Measurements from ENCODE around the gene INPP5J. TPM values are rescaled to one million over a fixed set of nuclear protein-coding genes. Genes with fewer than 3 reads are reported as not detected.
A peak's percentile ranks its signal among the peaks of the same experiment; 100 is the strongest.
"Not testable (repeated sequence)": the region's sequence is repeated elsewhere in the genome, so short reads cannot be mapped to it uniquely, and the experiment has no call there.

The INPP5J gene
- polyA plus RNA-seq (2013, experiment 1 of 2): 4.0 TPM
- polyA plus RNA-seq (2013, experiment 2 of 2): 4.2 TPM

GRCh38 chr22:31122532-31123291, at the start of gene INPP5J:
TSS of gene INPP5J (plus strand) at chr22:31122966. CDS start at chr22:31123015, 49 bp downstream.
- Histone ChIP-seq H3K36me3 (ENCODE audit: control insufficient read depth, insufficient read depth, low read length) (no peaks in the 10 kb centered on the region), H3K9me3 (ENCODE audit: control insufficient read depth, low read length) (no peaks in the 10 kb centered on the region), H3K4me1 (ENCODE audit: control insufficient read depth, insufficient read depth, low read length, poor library complexity, severe bottlenecking) (peaks cover 7% of the 10 kb centered on the region), H3K27ac (ENCODE audit: low read depth, low read length, severe bottlenecking) (no peak within 1 kb of the TSS), H3K4me3 (ENCODE audit: extremely low read depth, insufficient read depth, low read length, poor library complexity, severe bottlenecking) (peak within 1 kb of the TSS; percentile 52)
- 20 to 33% methylated on average over 7 to 8 of the region's 10 CpGs for WGBS, 2 experiments (ENCODE audit: insufficient coverage in 2 of 2)

- 94% methylated on average over 7 of the region's 9 CpGs; no CpG with 5 or more reads in 1 of the 2 experiments for WGBS, 2 experiments (ENCODE audit: insufficient coverage in 2 of 2)
- not testable (repeated sequence) for H3K4me1 ChIP-seq (ENCODE audit: control insufficient read depth, insufficient read depth, low read length, poor library complexity, severe bottlenecking)
Measured at GRCh38 chr22:31073125-31073524, 49.6 kb upstream of the INPP5J start.

GRCh38 chr22:31073545-31074145, 49.1 kb upstream of the INPP5J start:
- WGBS, 2 experiments (ENCODE audit: insufficient coverage in 2 of 2): 90 to 94% methylated on average over 2 of the region's 5 CpGs
- not testable (repeated sequence) for H3K4me3 ChIP-seq (ENCODE audit: extremely low read depth, insufficient read depth, low read length, poor library complexity, severe bottlenecking); H3K9me3 ChIP-seq (ENCODE audit: control insufficient read depth, low read length); H3K36me3 ChIP-seq (ENCODE audit: control insufficient read depth, insufficient read depth, low read length); H3K27ac ChIP-seq (ENCODE audit: low read depth, low read length, severe bottlenecking); H3K4me1 ChIP-seq (ENCODE audit: control insufficient read depth, insufficient read depth, low read length, poor library complexity, severe bottlenecking)

More at GRCh38 chr22:31073125-31073524, 49.6 kb upstream of the INPP5J start:
- H3K4me3 ChIP-seq (ENCODE audit: extremely low read depth, insufficient read depth, low read length, poor library complexity, severe bottlenecking); H3K9me3 ChIP-seq (ENCODE audit: control insufficient read depth, low read length); H3K36me3 ChIP-seq (ENCODE audit: control insufficient read depth, insufficient read depth, low read length); H3K27ac ChIP-seq (ENCODE audit: low read depth, low read length, severe bottlenecking): not testable (repeated sequence)

GRCh38 chr22:31075961-31076360, 46.8 kb upstream of the INPP5J start:
- no peaks in the 10 kb centered on the region for H3K36me3 ChIP-seq (ENCODE audit: control insufficient read depth, insufficient read depth, low read length)
- H3K9me3 ChIP-seq (ENCODE audit: control insufficient read depth, low read length): no peaks in the 10 kb centered on the region
- H3K4me3 ChIP-seq (ENCODE audit: extremely low read depth, insufficient read depth, low read length, poor library complexity, severe bottlenecking): no peak overlapping the region
- H3K27ac ChIP-seq (ENCODE audit: low read depth, low read length, severe bottlenecking): no peak overlapping the region
- WGBS, 2 experiments (ENCODE audit: insufficient coverage in 2 of 2): 89 to 90% methylated on average over 11 to 15 of the region's 15 CpGs
- no peaks in the 10 kb centered on the region for H3K4me1 ChIP-seq (ENCODE audit: control insufficient read depth, insufficient read depth, low read length, poor library complexity, severe bottlenecking)

GRCh38 chr22:31077681-31078080, 45.1 kb upstream of the INPP5J start:
- 89 to 92% methylated on average over 3 to 5 of the region's 6 CpGs for WGBS, 2 experiments (ENCODE audit: insufficient coverage in 2 of 2)
- Histone ChIP-seq H3K4me1 (ENCODE audit: control insufficient read depth, insufficient read depth, low read length, poor library complexity, severe bottlenecking) (peaks cover 11% of the 10 kb centered on the region), H3K36me3 (ENCODE audit: control insufficient read depth, insufficient read depth, low read length) (no peaks in the 10 kb centered on the region), H3K27ac (ENCODE audit: low read depth, low read length, severe bottlenecking) (no peak overlapping the region), H3K9me3 (ENCODE audit: control insufficient read depth, low read length) (no peaks in the 10 kb centered on the region), H3K4me3 (ENCODE audit: extremely low read depth, insufficient read depth, low read length, poor library complexity, severe bottlenecking) (no peak overlapping the region)

GRCh38 chr22:31078389-31078788, 44.4 kb upstream of the INPP5J start:
- not testable (repeated sequence) for H3K27ac ChIP-seq (ENCODE audit: low read depth, low read length, severe bottlenecking); H3K9me3 ChIP-seq (ENCODE audit: control insufficient read depth, low read length); H3K4me3 ChIP-seq (ENCODE audit: extremely low read depth, insufficient read depth, low read length, poor library complexity, severe bottlenecking); H3K36me3 ChIP-seq (ENCODE audit: control insufficient read depth, insufficient read depth, low read length)
- 100% methylated on average over 1 of the region's 2 CpGs; no CpG with 5 or more reads in 1 of the 2 experiments for WGBS, 2 experiments (ENCODE audit: insufficient coverage in 2 of 2)
- peaks cover 14% of the 10 kb centered on the region for H3K4me1 ChIP-seq (ENCODE audit: control insufficient read depth, insufficient read depth, low read length, poor library complexity, severe bottlenecking)

- H3K4me1 ChIP-seq (ENCODE audit: control insufficient read depth, insufficient read depth, low read length, poor library complexity, severe bottlenecking): peaks cover 14% of the 10 kb centered on the region
Measured at GRCh38 chr22:31079095-31079642, 43.6 kb upstream of the INPP5J start.

GRCh38 chr22:31080164-31080847, 42.5 kb upstream of the INPP5J start:
- Histone ChIP-seq H3K4me3 (ENCODE audit: extremely low read depth, insufficient read depth, low read length, poor library complexity, severe bottlenecking) (peak overlapping the region; percentile 60), H3K9me3 (ENCODE audit: control insufficient read depth, low read length) (no peaks in the 10 kb centered on the region), H3K27ac (ENCODE audit: low read depth, low read length, severe bottlenecking) (peak overlapping the region; percentile 93), H3K36me3 (ENCODE audit: control insufficient read depth, insufficient read depth, low read length) (peaks cover 13% of the 10 kb centered on the region), H3K4me1 (ENCODE audit: control insufficient read depth, insufficient read depth, low read length, poor library complexity, severe bottlenecking) (peaks cover 17% of the 10 kb centered on the region)
- WGBS, 2 experiments (ENCODE audit: insufficient coverage in 2 of 2): 34 to 56% methylated on average over 2 to 4 of the region's 5 CpGs

More at GRCh38 chr22:31079095-31079642, 43.6 kb upstream of the INPP5J start:
- Histone ChIP-seq H3K27ac (ENCODE audit: low read depth, low read length, severe bottlenecking) (no peak overlapping the region), H3K4me3 (ENCODE audit: extremely low read depth, insufficient read depth, low read length, poor library complexity, severe bottlenecking) (no peak overlapping the region), H3K36me3 (ENCODE audit: control insufficient read depth, insufficient read depth, low read length) (peaks cover 12% of the 10 kb centered on the region), H3K9me3 (ENCODE audit: control insufficient read depth, low read length) (no peaks in the 10 kb centered on the region)
- WGBS, 2 experiments (ENCODE audit: insufficient coverage in 2 of 2): 90% methylated on average over 11 to 12 of the region's 12 CpGs

- 1% methylated on average over 36 to 53 of the region's 63 CpGs for WGBS, 2 experiments (ENCODE audit: insufficient coverage in 2 of 2)
- Histone ChIP-seq H3K4me3 (ENCODE audit: extremely low read depth, insufficient read depth, low read length, poor library complexity, severe bottlenecking) (peak within 1 kb of the TSS; percentile 60), H3K4me1 (ENCODE audit: control insufficient read depth, insufficient read depth, low read length, poor library complexity, severe bottlenecking) (peaks cover 24% of the 10 kb centered on the region), H3K27ac (ENCODE audit: low read depth, low read length, severe bottlenecking) (peak within 1 kb of the TSS; percentile 93), H3K9me3 (ENCODE audit: control insufficient read depth, low read length) (no peaks in the 10 kb centered on the region), H3K36me3 (ENCODE audit: control insufficient read depth, insufficient read depth, low read length) (peaks cover 13% of the 10 kb centered on the region)
Measured at GRCh38 chr22:31080848-31081649, 41.7 kb upstream of the INPP5J start, which contains the start of gene SMTN. TSS of gene SMTN (plus strand) at chr22:31081318. CDS start at chr22:31083259, 1,941 bp downstream.
